H1 (cell line): ENCODE data around the gene MTMR4.

Experiments used
- EGR1 ChIP-seq: IDR thresholded peaks from 2 replicates; pipeline ENCODE4 v1.6.1; 2011; ENCODE audit warnings: low read depth, low read length, borderline replicate concordance
- GABPA ChIP-seq: IDR thresholded peaks from 2 replicates; pipeline ENCODE4 v1.6.1; 2011; ENCODE audit warnings: mild to moderate bottlenecking, low read length, moderate library complexity, borderline replicate concordance; ENCODE audit not compliant: insufficient read depth
- SP1 ChIP-seq: IDR thresholded peaks from 2 replicates; pipeline ENCODE4 v1.6.1; 2011; ENCODE audit warnings: low read depth, low read length
- TF ChIP-seq, protein P1 (sequence below), 3 experiments: IDR thresholded peaks; 1 replicate in 2 of 3; 2 replicates in 1 of 3; pipeline versions ENCODE4 v1.5.1 to v1.6.1; 2011; ENCODE audit warnings: low read length in 3 of 3, mild to moderate bottlenecking in 3 of 3, inconsistent platforms in 2 of 3, low read depth in 1 of 3, moderate library complexity in 1 of 3; ENCODE audit not compliant: insufficient read depth in 1 of 3; ENCODE audit errors: control extremely low read depth in 1 of 3

- TF ChIP-seq GABPA, result no peak
- TF ChIP-seq, protein P1, sequence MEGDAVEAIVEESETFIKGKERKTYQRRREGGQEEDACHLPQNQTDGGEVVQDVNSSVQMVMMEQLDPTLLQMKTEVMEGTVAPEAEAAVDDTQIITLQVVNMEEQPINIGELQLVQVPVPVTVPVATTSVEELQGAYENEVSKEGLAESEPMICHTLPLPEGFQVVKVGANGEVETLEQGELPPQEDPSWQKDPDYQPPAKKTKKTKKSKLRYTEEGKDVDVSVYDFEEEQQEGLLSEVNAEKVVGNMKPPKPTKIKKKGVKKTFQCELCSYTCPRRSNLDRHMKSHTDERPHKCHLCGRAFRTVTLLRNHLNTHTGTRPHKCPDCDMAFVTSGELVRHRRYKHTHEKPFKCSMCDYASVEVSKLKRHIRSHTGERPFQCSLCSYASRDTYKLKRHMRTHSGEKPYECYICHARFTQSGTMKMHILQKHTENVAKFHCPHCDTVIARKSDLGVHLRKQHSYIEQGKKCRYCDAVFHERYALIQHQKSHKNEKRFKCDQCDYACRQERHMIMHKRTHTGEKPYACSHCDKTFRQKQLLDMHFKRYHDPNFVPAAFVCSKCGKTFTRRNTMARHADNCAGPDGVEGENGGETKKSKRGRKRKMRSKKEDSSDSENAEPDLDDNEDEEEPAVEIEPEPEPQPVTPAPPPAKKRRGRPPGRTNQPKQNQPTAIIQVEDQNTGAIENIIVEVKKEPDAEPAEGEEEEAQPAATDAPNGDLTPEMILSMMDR (IDR thresholded peaks at IDR 0.05; ENCODE audit: control extremely low read depth in 1 of 3, insufficient read depth in 1 of 3, low read depth in 1 of 3, low read length in 3 of 3), result no peak
- TF ChIP-seq EGR1, result no peak
- TF ChIP-seq SP1, result no peak
Measured at GRCh38 chr17:58470356-58470755, 44.1 kb downstream of the MTMR4 start.
